Esophagus squamous epithelium (tissue), 4 donors: Measurements from ENCODE around the gene HYOU1.
A peak's percentile ranks its signal among the peaks of the same experiment; 100 is the strongest.

Source experiments
- CTCF ChIP-seq, 6 experiments: fragments of 450-650 bp in 4 of 6; fragments of 200-600 bp in 2 of 6; sonication (generic) in 2 of 6; IDR thresholded peaks; one replicate each; pipeline ENCODE4 v1.5.1; 2016 to 2019; ENCODE audit warnings: antibody characterized with exemption in 6 of 6, mild to moderate bottlenecking in 4 of 6, moderate library complexity in 4 of 6
- POLR2A ChIP-seq, 4 donors: fragments of 450-650 bp; IDR thresholded peaks; one replicate each; pipeline ENCODE4 v1.6.1; 2017; ENCODE audit warnings: antibody characterized with exemption in 4 of 4, mild to moderate bottlenecking in 4 of 4, moderate library complexity in 3 of 4

- TF ChIP-seq CTCF (IDR thresholded peaks at IDR 0.05): peak in 1 of 6 experiments; percentile 6
- TF ChIP-seq POLR2A (IDR thresholded peaks at IDR 0.05): peak in 2 of 4 donors; percentile 34 to 45
Measured at GRCh38 chr11:119084663-119085436, 27.8 kb upstream of the HYOU1 start, which contains the start of gene HMBS.
